OCI-LY3 (cell line): ENCODE data around the gene TPK1.

Experiments used
- H2AFZ ChIP-seq: fragments of 200-600, 300-600 bp; shearing (Covaris generic); 2 replicates; pipeline ENCODE4 v1.6.0; 2014; ENCODE audit warnings: antibody characterized with exemption, low read depth, low read length
- H3K27ac ChIP-seq: fragments of 200-600, 300-600 bp; sonication (generic); 2 replicates; pipeline ENCODE4 v1.5.1; 2014; ENCODE audit warnings: mild to moderate bottlenecking, low read length, moderate library complexity, mixed read lengths
- H3K27me3 ChIP-seq: fragments of 200-600, 300-600 bp; sonication (generic); 2 replicates; pipeline ENCODE4 v1.6.1; 2014; ENCODE audit warnings: low read depth, low read length, mixed read lengths
- H3K36me3 ChIP-seq: fragments of 200-600, 300-600 bp; sonication (generic); replicated peaks from 2 replicates; pipeline ENCODE3; 2014; ENCODE audit warnings: low read depth, low read length, mixed read lengths
- H3K4me1 ChIP-seq: fragments of 300-600, 200-600 bp; sonication (generic); 2 replicates; pipeline ENCODE4 v1.6.1; 2014; ENCODE audit warnings: low read length, mixed read lengths
- H3K4me2 ChIP-seq: fragments of 200-600, 300-600 bp; sonication (generic); 2 replicates; pipeline ENCODE4 v1.6.1; 2014; ENCODE audit warnings: low read length, mixed read lengths
- H3K4me3 ChIP-seq: fragments of 300-600, 200-600 bp; sonication (generic); 2 replicates; pipeline ENCODE4 v1.5.1; 2014; ENCODE audit warnings: antibody characterized with exemption, mild to moderate bottlenecking, low read length, moderate library complexity
- H3K79me2 ChIP-seq: fragments of 300-600, 200-600 bp; shearing (Covaris generic); 2 replicates; pipeline ENCODE4 v1.6.1; 2014; ENCODE audit warnings: mild to moderate bottlenecking, low read length, mixed read lengths
- H3K9ac ChIP-seq: fragments of 300-600, 200-600 bp; shearing (Covaris generic); 2 replicates; pipeline ENCODE4 v1.6.0; 2014; ENCODE audit warnings: mild to moderate bottlenecking, low read length, moderate library complexity
- H3K9me3 ChIP-seq: fragments of 200-600, 300-600 bp; shearing (Covaris generic); 2 replicates; pipeline ENCODE4 v1.6.1; 2014; ENCODE audit warnings: low read length, mixed read lengths; ENCODE audit not compliant: insufficient read depth
- H4K20me1 ChIP-seq: fragments of 200-600, 300-600 bp; sonication (generic); 2 replicates; pipeline ENCODE4 v1.6.1; 2016; ENCODE audit warnings: low read length, mixed read lengths; ENCODE audit not compliant: insufficient read depth
- EZH2phosphoT487 ChIP-seq: fragments of 200-600 bp; shearing (Covaris generic); IDR thresholded peaks from 2 replicates; pipeline ENCODE4 v1.6.1; 2018; ENCODE audit warnings: antibody characterized with exemption, mixed run types, low read depth
- TF ChIP-seq, protein P1 (sequence below): fragments of 200-600, 300-600 bp; sonication (generic); IDR thresholded peaks from 2 replicates; pipeline ENCODE4 v1.5.1; 2014; ENCODE audit warnings: antibody characterized with exemption, low read length, low read depth

TPK1 gene

DNA sequence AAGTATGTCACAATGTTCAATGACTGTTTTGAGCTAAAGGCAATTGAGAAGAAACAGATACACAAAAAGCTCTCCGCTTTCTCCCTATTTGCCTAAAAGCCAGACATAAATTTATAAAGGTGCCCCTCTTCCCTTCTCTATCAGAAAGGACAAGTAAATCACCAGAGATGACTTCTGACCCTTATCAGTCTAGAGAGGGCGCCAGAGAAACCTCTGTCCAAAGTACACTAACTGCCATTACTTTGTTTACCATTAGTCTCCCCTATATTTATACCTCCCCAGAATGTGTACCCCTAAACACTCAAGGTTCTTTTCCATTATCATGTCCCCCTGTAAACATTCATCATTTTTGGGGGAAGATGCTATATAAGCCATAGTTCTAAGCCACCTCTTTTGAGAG is 49.3 kb downstream of the TPK1 start:
- Histone ChIP-seq H3K9me3 (no peaks in the 10 kb centered on the region), H3K4me3 (no peak overlapping the region)

DNA sequence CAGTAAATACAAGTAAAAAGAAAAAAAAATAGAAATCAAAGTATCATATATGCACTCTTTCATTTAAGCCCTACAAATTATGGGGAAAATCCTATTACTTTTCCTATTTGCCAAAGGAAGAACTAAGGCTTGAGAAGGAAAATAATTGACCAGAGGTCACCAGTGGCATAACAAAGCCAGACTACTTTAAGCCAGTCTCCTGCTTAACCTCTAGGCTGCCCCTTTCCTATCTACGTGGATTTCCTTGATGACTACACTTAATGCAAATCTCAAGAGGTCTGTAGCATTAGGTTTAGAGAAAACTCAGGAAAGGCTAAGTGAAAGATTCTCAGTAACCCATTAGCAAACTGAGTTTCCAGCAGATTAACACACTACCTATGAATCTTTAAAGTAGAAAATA is 49.8 kb downstream of the TPK1 start:
- Histone ChIP-seq H4K20me1 (no peaks in the 10 kb centered on the region), H3K27me3 (no peaks in the 10 kb centered on the region), H3K4me2 (no peak overlapping the region), H3K9me3 (no peaks in the 10 kb centered on the region), H3K4me3 (no peak overlapping the region), H2AFZ (no peak overlapping the region), H3K79me2 (no peaks in the 10 kb centered on the region), H3K9ac (no peak overlapping the region), H3K36me3 (no peaks in the 10 kb centered on the region), H3K27ac (no peak overlapping the region), H3K4me1 (no peaks in the 10 kb centered on the region)
- TF ChIP-seq, protein P1, sequence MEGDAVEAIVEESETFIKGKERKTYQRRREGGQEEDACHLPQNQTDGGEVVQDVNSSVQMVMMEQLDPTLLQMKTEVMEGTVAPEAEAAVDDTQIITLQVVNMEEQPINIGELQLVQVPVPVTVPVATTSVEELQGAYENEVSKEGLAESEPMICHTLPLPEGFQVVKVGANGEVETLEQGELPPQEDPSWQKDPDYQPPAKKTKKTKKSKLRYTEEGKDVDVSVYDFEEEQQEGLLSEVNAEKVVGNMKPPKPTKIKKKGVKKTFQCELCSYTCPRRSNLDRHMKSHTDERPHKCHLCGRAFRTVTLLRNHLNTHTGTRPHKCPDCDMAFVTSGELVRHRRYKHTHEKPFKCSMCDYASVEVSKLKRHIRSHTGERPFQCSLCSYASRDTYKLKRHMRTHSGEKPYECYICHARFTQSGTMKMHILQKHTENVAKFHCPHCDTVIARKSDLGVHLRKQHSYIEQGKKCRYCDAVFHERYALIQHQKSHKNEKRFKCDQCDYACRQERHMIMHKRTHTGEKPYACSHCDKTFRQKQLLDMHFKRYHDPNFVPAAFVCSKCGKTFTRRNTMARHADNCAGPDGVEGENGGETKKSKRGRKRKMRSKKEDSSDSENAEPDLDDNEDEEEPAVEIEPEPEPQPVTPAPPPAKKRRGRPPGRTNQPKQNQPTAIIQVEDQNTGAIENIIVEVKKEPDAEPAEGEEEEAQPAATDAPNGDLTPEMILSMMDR = no peak
- TF ChIP-seq EZH2phosphoT487 = no peak

More for the DNA sequence above, 49.3 kb downstream of the TPK1 start:
- H3K27me3 ChIP-seq = no peaks in the 10 kb centered on the region
- no peak overlapping the region for H3K9ac ChIP-seq
- no peaks in the 10 kb centered on the region for H3K36me3 ChIP-seq
- no peak overlapping the region for H2AFZ ChIP-seq
- no peak overlapping the region for H3K27ac ChIP-seq
- TF ChIP-seq EZH2phosphoT487 = no peak
- TF ChIP-seq, protein P1 = peak; percentile 55
- no peak overlapping the region for H3K4me2 ChIP-seq
- H4K20me1 ChIP-seq = no peaks in the 10 kb centered on the region
- H3K4me1 ChIP-seq = no peaks in the 10 kb centered on the region
- no peaks in the 10 kb centered on the region for H3K79me2 ChIP-seq

- Histone ChIP-seq H3K4me3 (no peak overlapping the region), H3K79me2 (no peaks in the 10 kb centered on the region), H3K36me3 (no peaks in the 10 kb centered on the region), H3K27ac (no peak overlapping the region), H2AFZ (no peak overlapping the region), H3K9me3 (no peaks in the 10 kb centered on the region), H3K27me3 (no peaks in the 10 kb centered on the region), H4K20me1 (no peaks in the 10 kb centered on the region), H3K4me2 (no peak overlapping the region), H3K9ac (no peak overlapping the region), H3K4me1 (no peaks in the 10 kb centered on the region)
- TF ChIP-seq, protein P1 = no peak
- no peak for TF ChIP-seq EZH2phosphoT487
These were observed 50.3 kb downstream of the TPK1 start for GRCh38 chr7:144785521-144785920.

DNA sequence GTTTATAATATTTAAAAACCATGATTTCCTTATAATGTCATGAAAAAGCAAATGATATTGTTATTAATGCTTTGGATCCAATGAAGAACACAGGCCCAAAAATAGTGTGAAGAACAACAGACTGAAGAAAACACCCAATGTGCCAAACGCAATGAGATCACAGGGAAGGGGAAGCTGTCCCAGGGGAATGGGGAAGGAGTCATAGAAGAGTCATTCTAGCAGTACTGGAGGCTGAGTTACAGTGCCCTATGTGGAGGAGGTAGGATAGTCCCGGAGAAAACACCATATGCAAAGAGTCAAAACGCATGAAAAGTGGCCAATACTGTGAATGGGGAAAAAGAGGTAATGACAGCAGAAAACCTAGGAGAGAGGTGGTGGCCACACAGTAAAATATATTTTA is 50.9 kb downstream of the TPK1 start:
- Histone ChIP-seq H4K20me1 (no peaks in the 10 kb centered on the region), H3K9me3 (no peaks in the 10 kb centered on the region), H3K4me1 (no peaks in the 10 kb centered on the region), H3K9ac (no peak overlapping the region), H3K4me3 (no peak overlapping the region), H3K36me3 (no peaks in the 10 kb centered on the region), H2AFZ (no peak overlapping the region), H3K79me2 (no peaks in the 10 kb centered on the region), H3K27me3 (no peaks in the 10 kb centered on the region), H3K4me2 (no peak overlapping the region), H3K27ac (no peak overlapping the region)
- no peak for TF ChIP-seq EZH2phosphoT487
- TF ChIP-seq, protein P1 = no peak
